Prostate gland (tissue), 2 donors: ENCODE results near the gene BMP2K. TPM values are rescaled to one million over a fixed set of nuclear protein-coding genes. Genes with fewer than 3 reads are reported as not detected.

Source experiments
- DNase-seq: peaks from one replicate; pipeline ENCODE4 v3.0.0-alpha.2; 2019; ENCODE audit warnings: low spot score
- H3K27ac ChIP-seq, 2 donors: fragments of 200-600 bp; sonication (generic); 2 replicates each; pipeline ENCODE4 v1.5.1; 2017 to 2019
- H3K27me3 ChIP-seq: fragments of 200-600 bp; sonication (generic); replicated peaks from 2 replicates; pipeline ENCODE4 v1.5.1; 2019; ENCODE audit not compliant: insufficient read depth
- H3K36me3 ChIP-seq, 2 donors: fragments of 200-600 bp; sonication (generic); 1 replicate in 1 of 2; 2 replicates in 1 of 2; pipeline versions ENCODE4 v1.5.1 to v1.8.1; 2017 to 2019
- H3K4me1 ChIP-seq: fragments of 200-600 bp; sonication (generic); replicated peaks from 2 replicates; pipeline ENCODE4 v1.5.1; 2019
- H3K4me3 ChIP-seq, 2 donors: fragments of 200-600 bp; sonication (generic); 2 replicates each; pipeline ENCODE4 v1.5.1; 2017 to 2019
- H3K9me3 ChIP-seq: fragments of 200-600 bp; sonication (generic); 2 replicates; pipeline ENCODE4 v1.5.1; 2017
- CTCF ChIP-seq, 4 experiments: fragments of 200-600 bp in 2 of 4; fragments of 450-650 bp in 2 of 4; sonication (generic) in 2 of 4; IDR thresholded peaks; 1 replicate in 3 of 4; 2 replicates in 1 of 4; pipeline ENCODE4 v1.5.1; 2016 to 2019; ENCODE audit warnings: antibody characterized with exemption in 4 of 4, mild to moderate bottlenecking in 2 of 4, moderate library complexity in 2 of 4
- POLR2A ChIP-seq: fragments of 450-650 bp; IDR thresholded peaks from one replicate; pipeline ENCODE4 v1.6.1; 2016; ENCODE audit warnings: antibody characterized with exemption, mild to moderate bottlenecking
- POLR2AphosphoS5 ChIP-seq: sonication (generic); formaldehyde crosslinking; IDR thresholded peaks from one replicate; pipeline ENCODE4 v1.6.1; 2017; ENCODE audit warnings: antibody characterized with exemption
- WGBS: methylation state at CpG from one replicate; pipeline ENCODE4 v1.1.5; 2018; 5-methylcytosine and 5-hydroxymethylcytosine counted together
- intact Hi-C: fragments of 100-400 bp; cut with DNase I; formaldehyde crosslinking; loops from one replicate; pipeline ENCODE4 v1.14.2; 2022
- microRNA-seq: library from miRNA; unstranded; fragments of <30 nt; microRNA quantifications from one replicate; pipeline ENCODE4, GENCODE V29; 2016
- small RNA-seq, 2 donors: library from RNA; depleted of rRNA; stranded (forward); fragments of <200 nt; gene quantifications; one replicate each; pipeline ENCODE3, GENCODE V24; 2016
- total RNA-seq, 2 donors: library from RNA; depleted of rRNA; stranded (reverse); fragments of >200 nt; gene quantifications; one replicate each; pipeline ENCODE4 v1.1.0, GENCODE V29; 2016

Gene BMP2K
- total RNA-seq, 2 donors from 2014 or later: 12.6 to 68.9 TPM

- no peak for DNase-seq
- intact Hi-C loops: loop anchor here (10.0 kb wide), 3 partner anchors 88 to 1228 kb away; partner anchors contain the start of gene ANTXR2
- WGBS: 82% methylated on average over 5 of the region's 5 CpGs
Observed at GRCh38 chr4:78956975-78957374, 180.8 kb downstream of the BMP2K start.

GRCh38 chr4:78960926-78961325, 184.8 kb downstream of the BMP2K start:
- Histone ChIP-seq H3K9me3 (no peaks in the 10 kb centered on the region), H3K4me3 (no peak overlapping the region), H3K27me3 (no peaks in the 10 kb centered on the region), H3K27ac (no peak overlapping the region), H3K4me1 (no peaks in the 10 kb centered on the region), H3K36me3 (no peaks in the 10 kb centered on the region)
- DNase-seq: no peak
- 85% methylated on average over 3 of the region's 3 CpGs for WGBS
- TF ChIP-seq POLR2AphosphoS5: no peak
- no peak for TF ChIP-seq POLR2A
- TF ChIP-seq CTCF (IDR thresholded peaks at IDR 0.05): no peak
- intact Hi-C loops: no loop called here

More at GRCh38 chr4:78956975-78957374, 180.8 kb downstream of the BMP2K start:
- H3K4me1 ChIP-seq: peaks cover 7% of the 10 kb centered on the region
- H3K27ac ChIP-seq: no peak overlapping the region
- H3K9me3 ChIP-seq: no peaks in the 10 kb centered on the region
- no peak overlapping the region for H3K4me3 ChIP-seq
- H3K27me3 ChIP-seq: no peaks in the 10 kb centered on the region
- TF ChIP-seq POLR2AphosphoS5 (no peak), CTCF (IDR thresholded peaks at IDR 0.05) (no peak), POLR2A (no peak)
- no peaks in the 10 kb centered on the region for H3K36me3 ChIP-seq

Small RNA genes lying within 50 kb of the gene (microRNA-seq; reads per million reads assigned to microRNA genes)
- not detected for gene MIR5096

Small RNA genes lying within 50 kb of the gene (small RNA-seq; reads per million reads assigned to genes)
- gene AC098818.1: 0 reads per million in 2 donors
- 0 reads per million in 2 donors for gene MIR5096
- 0 reads per million in 2 donors for gene RN7SL127P

Other genes with a start within 250 kb of the BMP2K start
- 100 to 1,000 TPM in 1 of 2 donors, 10 to 100 TPM in 1; 43.3 to 144 TPM for gene ANXA3, start 224.6 kb upstream of the BMP2K start, total RNA-seq
- 10 to 100 TPM in 1 of 2 donors, 1 to 10 TPM in 1; 6.9 to 31.0 TPM for gene PAQR3, start 163.1 kb downstream of the BMP2K start, total RNA-seq